Right atrium auricular region (tissue), 2 donors: ENCODE results near the gene SNTB2. TPM values are rescaled to one million over a fixed set of nuclear protein-coding genes. Genes with fewer than 3 reads are reported as not detected.

Experiments used
- DNase-seq: peaks from one replicate; pipeline ENCODE4 v3.0.0-alpha.2; 2019; ENCODE audit warnings: low spot score
- H3K27ac ChIP-seq, 2 donors: fragments of 200-600 bp; sonication (generic); 1 replicate in 1 of 2; 2 replicates in 1 of 2; pipeline ENCODE4 v1.5.1; 2016 to 2019
- H3K27me3 ChIP-seq, 2 donors: fragments of 200-600 bp; sonication (generic); one replicate each; pipeline versions ENCODE4 v1.5.1 to v1.6.0; 2017 to 2019
- H3K36me3 ChIP-seq: fragments of 200-600 bp; sonication (generic); one replicate; pipeline ENCODE4 v1.5.1; 2016
- H3K4me1 ChIP-seq, 2 donors: fragments of 200-600 bp; sonication (generic); one replicate each; pipeline versions ENCODE4 v1.5.1 to v1.6.0; 2017 to 2019
- H3K4me3 ChIP-seq, 2 donors: fragments of 200-600 bp; sonication (generic); 1 replicate in 1 of 2; 2 replicates in 1 of 2; pipeline ENCODE4 v1.5.1; 2017 to 2019; ENCODE audit warnings: mild to moderate bottlenecking in 1 of 2, moderate library complexity in 1 of 2
- H3K9me3 ChIP-seq, 2 donors: fragments of 200-600 bp; sonication (generic); one replicate each; pipeline ENCODE4 v1.5.1; 2019
- total RNA-seq, 2 donors: library from RNA; depleted of rRNA; stranded (reverse); fragments of >200 nt; gene quantifications; one replicate each; pipeline ENCODE4 v1.1.0, GENCODE V29; 2016
- TF ChIP-seq, protein P1 (sequence below), 2 donors: fragments of 200-600 bp; sonication (generic); IDR thresholded peaks; one replicate each; pipeline ENCODE4 v1.5.1; 2019; ENCODE audit warnings: antibody characterized with exemption in 2 of 2

SNTB2 gene
- total RNA-seq, 2 donors from 2014 or later: 12.3 to 35.1 TPM

DNA sequence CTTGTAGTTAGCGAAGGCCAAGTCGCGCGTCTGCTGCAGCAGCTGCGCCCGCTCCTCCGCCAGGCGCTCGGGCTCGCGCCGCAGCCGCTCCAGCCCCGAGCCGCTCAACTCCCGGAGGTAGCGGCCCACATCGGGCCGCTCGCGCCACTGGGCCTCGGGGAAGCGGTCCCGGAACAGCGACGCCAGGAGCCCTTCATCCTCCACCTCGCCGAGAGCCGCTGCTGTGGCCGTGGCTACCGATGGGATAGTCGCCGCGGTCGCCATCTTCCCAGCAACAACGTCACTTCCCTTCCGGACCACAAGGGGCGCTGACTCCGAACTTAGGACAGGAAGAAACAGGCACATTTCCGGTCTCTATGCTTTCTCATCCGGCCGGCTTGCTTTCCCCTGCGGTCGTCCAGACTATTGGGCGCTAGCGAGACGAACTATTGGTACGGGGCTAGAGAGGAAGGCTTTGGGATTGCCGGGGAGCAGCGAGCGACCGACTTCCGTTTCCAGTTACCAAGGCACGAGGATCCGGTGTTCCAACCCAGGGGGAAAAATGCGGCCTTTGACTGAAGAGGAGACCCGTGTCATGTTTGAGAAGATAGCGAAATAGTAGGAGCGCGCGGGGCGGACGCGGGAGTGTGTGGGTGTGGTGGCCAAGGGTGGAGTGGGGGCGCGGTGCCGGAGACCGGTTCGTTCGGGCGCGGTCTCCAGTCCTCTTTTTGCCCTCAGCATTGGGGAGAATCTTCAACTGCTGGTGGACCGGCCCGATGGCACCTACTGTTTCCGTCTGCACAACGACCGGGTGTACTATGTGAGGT is 152.5 kb downstream of the SNTB2 start, which contains the start of the genes COG8 and NIP7:
Gene COG8, minus strand, starts transcription at position 276 of the 806 bp plus-strand sequence. Its CDS starts 12 bp downstream, at position 264.
Gene NIP7, plus strand, starts transcription at position 484 of the 806 bp plus-strand sequence. Its CDS starts 58 bp downstream, at position 542.
- DNase-seq: peak; percentile 98
- TF ChIP-seq, protein P1, sequence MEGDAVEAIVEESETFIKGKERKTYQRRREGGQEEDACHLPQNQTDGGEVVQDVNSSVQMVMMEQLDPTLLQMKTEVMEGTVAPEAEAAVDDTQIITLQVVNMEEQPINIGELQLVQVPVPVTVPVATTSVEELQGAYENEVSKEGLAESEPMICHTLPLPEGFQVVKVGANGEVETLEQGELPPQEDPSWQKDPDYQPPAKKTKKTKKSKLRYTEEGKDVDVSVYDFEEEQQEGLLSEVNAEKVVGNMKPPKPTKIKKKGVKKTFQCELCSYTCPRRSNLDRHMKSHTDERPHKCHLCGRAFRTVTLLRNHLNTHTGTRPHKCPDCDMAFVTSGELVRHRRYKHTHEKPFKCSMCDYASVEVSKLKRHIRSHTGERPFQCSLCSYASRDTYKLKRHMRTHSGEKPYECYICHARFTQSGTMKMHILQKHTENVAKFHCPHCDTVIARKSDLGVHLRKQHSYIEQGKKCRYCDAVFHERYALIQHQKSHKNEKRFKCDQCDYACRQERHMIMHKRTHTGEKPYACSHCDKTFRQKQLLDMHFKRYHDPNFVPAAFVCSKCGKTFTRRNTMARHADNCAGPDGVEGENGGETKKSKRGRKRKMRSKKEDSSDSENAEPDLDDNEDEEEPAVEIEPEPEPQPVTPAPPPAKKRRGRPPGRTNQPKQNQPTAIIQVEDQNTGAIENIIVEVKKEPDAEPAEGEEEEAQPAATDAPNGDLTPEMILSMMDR (IDR thresholded peaks at IDR 0.05): peak; percentile 76 to 88
- Histone ChIP-seq H3K4me3 (peak within 1 kb of the TSS; percentile 82 to 96), H3K9me3 (no peaks in the 10 kb centered on the region), H3K27ac (peak within 1 kb of the TSS; percentile 91), H3K27me3 (no peaks in the 10 kb centered on the region), H3K4me1 (peaks cover 0 to 28% of the 10 kb centered on the region in 2 donors), H3K36me3 (peaks cover 28% of the 10 kb centered on the region)

DNA sequence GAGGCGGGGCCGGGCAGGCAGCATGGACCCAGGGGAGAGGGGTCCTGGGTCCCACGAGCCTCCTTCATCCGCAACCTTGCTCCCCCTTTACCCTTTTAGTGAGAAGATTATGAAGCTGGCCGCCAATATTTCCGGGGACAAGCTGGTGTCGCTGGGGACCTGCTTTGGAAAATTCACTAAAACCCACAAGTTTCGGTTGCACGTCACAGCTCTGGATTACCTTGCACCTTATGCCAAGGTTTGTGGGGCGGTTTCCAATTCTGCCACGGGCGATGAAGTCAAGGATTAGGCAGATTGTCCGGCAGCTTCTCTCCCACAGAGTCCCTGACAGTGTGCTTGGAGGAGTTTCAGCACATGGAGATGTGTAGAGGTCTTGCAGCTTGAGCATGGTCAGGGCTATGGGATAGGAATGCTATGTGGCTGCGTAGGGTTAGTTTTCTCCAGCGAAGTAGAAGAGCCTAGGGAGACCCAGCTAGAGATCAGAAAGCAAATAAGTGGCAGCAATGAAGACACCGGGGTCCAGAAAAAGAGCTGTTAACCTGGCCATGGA is 153.2 kb downstream of the SNTB2 start:
- Histone ChIP-seq H3K27me3 (no peaks in the 10 kb centered on the region), H3K36me3 (peaks cover 21% of the 10 kb centered on the region), H3K4me1 (peaks cover 0 to 28% of the 10 kb centered on the region in 2 donors), H3K27ac (peak overlapping the region; percentile 91), H3K9me3 (no peaks in the 10 kb centered on the region), H3K4me3 (peak overlapping the region; percentile 82 to 96)
- no peak for DNase-seq
- TF ChIP-seq, protein P1 (IDR thresholded peaks at IDR 0.05): no peak

DNA sequence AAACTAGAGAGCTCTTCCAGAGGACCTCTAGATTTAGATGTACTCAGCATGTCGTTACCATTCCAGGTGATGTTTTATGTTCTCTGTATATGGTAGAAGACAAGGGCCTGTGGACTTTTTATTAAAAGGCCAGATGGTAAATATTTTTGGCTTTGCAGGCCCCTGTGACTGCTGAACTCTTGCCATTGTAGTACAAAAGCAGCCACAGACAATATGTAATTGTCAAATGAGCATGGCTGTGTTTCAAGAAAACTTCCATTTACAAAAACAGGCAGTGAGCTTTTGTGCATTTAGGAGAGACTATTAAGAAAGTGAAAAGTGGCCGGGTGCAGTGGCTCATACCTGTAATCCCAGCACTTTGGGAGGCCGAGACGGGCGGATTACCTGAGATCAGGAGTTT is 157.2 kb downstream of the SNTB2 start:
- TF ChIP-seq, protein P1 (IDR thresholded peaks at IDR 0.05): no peak
- Histone ChIP-seq H3K4me1 (peaks cover 0 to 11% of the 10 kb centered on the region in 2 donors), H3K36me3 (peaks cover 8% of the 10 kb centered on the region), H3K9me3 (no peaks in the 10 kb centered on the region), H3K27me3 (no peaks in the 10 kb centered on the region), H3K27ac (no peak overlapping the region), H3K4me3 (no peak overlapping the region)
- no peak for DNase-seq

DNA sequence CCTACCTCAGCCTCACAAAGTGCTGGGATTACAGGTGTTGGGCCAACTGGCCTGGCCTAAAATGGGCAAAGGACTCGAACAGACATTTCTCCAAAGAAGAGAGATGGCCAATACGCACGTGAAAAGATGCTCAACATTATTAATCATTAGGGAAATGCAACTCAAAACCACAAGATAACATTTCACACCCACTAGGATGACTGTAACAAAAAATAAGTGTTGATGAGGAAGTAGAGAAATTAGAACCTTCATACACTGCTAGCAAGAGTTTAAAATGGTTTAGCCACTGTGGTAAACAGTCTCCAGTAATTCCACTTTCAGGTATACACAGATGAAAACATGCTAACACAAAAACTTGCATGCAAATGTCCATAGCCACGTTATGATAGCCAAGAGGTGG is 159.0 kb downstream of the SNTB2 start:
- Histone ChIP-seq H3K27me3 (no peaks in the 10 kb centered on the region), H3K4me3 (no peak overlapping the region), H3K36me3 (peaks cover 8% of the 10 kb centered on the region), H3K27ac (no peak overlapping the region), H3K9me3 (no peaks in the 10 kb centered on the region), H3K4me1 (no peaks in the 10 kb centered on the region)
- DNase-seq: no peak
- TF ChIP-seq, protein P1 (IDR thresholded peaks at IDR 0.05): no peak

DNA sequence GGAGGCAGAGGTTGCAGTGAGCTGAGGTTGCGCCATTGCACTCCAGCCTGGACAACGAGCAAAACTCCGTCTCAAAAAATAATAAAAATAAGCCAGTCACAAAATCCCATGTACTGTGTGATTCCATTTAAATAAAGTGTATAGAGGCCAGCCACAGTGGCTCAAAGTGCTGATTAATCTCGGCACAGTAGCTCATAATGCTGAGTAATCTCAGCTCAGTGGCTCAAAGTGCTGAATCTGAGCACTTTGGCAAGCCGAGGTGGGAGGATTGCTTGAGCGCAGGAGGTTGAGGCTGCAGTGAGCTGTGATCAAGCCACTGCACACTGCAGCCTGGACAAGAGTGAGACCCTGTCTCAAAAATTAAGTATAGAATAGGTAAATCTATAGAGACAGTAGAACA is 159.7 kb downstream of the SNTB2 start:
- Histone ChIP-seq H3K4me3 (no peak overlapping the region), H3K9me3 (no peaks in the 10 kb centered on the region), H3K4me1 (no peaks in the 10 kb centered on the region), H3K36me3 (peaks cover 2% of the 10 kb centered on the region), H3K27ac (no peak overlapping the region), H3K27me3 (no peaks in the 10 kb centered on the region)
- DNase-seq: no peak
- TF ChIP-seq, protein P1 (IDR thresholded peaks at IDR 0.05): no peak
